GM08714 (cell line): ENCODE data around the gene EAF2.
"Not testable (repeated sequence)": the region's sequence is repeated elsewhere in the genome, so short reads cannot be mapped to it uniquely, and the experiment has no call there.

Experiments used
- H3K4me3 ChIP-seq: fragments of 200-500 bp; sonication (Bioruptor generic); 2 replicates; pipeline ENCODE4 v1.5.1; 2014; ENCODE audit warnings: mild to moderate bottlenecking, low read length, inconsistent platforms
- ZNF274 ChIP-seq: IDR thresholded peaks from 2 replicates; pipeline ENCODE4 v1.6.1; 2012; ENCODE audit warnings: mild to moderate bottlenecking, low read depth, low read length

The EAF2 gene

DNA sequence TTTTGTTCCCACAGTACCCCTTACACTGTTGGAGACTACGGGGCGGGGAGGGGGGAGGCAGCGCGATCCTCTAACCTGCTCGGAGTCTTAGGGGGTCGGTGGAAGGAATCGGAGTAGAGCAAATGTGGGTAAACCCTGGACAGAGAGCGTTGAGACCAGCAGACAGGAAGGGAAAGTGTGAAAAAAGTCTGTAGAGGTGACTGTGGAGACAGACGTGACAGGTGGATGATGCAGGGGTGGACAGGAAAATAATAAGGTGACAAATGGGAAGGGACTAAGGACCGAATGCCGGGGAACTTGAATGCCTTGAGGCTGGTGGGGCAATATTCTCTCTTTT, 424 bp downstream of the EAF2 start:
- peak overlapping the region; percentile 70 for H3K4me3 ChIP-seq
- TF ChIP-seq ZNF274: no peak

DNA sequence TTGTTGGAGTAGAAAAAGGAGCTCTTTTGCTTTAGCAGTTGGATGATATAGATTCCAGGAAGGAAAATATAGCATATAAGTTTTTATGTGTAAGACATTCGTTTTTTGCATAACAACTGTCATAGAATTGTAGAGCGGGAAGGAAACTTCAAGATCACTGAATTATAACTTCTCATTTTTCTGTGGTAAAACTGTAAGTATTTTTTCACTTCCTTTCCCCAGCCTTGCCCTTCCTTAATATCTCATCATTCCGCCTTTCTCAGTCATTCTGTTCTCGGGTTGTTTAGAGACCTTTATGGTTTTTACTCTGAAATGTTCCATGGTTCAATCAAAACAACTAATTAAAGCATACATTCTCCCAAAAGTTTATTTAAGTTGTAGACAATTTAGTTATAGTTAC, 1.1 kb downstream of the EAF2 start:
- peak overlapping the region; percentile 70; the same call in 1 of the 2 replicates for H3K4me3 ChIP-seq
- TF ChIP-seq ZNF274: no peak

DNA sequence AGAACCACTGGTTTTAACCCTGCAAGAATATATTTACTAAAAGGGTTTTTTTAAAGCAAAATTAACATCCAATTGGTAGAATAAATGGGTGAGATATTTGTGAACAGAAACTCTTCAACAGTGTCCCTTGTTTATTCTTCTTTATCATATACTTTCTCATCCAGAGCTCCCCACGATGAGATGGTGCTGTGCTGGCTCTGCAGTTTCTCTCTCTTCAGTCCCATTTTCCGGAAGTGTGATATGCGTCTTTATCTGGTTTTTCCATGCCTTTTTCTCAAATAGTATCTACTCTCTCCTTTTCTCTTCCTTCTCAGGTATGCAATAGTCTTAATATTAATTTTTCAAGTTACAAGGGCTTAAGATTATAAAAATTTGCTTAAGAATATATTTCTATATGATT, 1.5 kb downstream of the EAF2 start:
- H3K4me3 ChIP-seq: peak overlapping the region; percentile 70
- TF ChIP-seq ZNF274: no peak

DNA sequence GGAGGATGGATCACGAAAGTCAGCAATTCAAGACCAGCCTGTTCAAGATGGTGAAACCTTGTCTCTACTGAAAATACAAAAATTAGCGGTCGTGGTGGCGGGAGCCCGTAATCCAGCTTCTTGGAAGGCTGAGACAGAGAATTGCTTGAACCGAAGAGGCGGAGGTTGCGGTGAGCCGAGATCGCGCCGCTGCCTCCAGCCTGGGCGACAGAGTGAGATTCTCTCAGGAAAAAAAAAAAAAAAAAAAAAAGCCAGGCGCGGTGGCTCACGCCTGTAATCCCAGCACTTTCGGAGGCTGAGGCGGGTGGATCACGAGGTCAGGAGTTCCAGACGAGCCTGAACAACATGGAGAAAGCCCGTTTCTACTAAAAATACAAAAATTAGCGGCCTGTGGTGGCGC, 5.0 kb downstream of the EAF2 start:
- H3K4me3 ChIP-seq: no peak overlapping the region
- no peak for TF ChIP-seq ZNF274

DNA sequence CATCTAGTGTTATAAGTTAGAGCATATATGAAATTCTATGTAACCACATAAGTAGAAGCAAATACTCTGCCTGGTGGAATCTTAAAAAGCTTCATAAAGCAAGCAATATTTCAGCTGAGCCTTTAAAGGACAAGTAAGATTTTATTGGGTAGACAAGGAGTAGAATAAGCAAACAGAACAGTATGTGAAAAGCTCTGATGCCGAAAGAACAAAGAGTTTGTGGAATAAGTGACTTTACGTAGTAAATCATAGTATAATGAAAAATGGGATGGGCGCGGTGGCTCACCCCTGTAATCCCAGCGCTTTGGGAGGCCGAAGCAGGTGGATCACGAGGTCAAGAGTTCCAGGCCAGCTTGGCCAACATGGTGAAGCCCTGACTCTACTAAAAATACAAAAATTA, 9.9 kb downstream of the EAF2 start:
- H3K4me3 ChIP-seq: no peak overlapping the region
- TF ChIP-seq ZNF274: no peak

- no peak for TF ChIP-seq ZNF274
- H3K4me3 ChIP-seq: no peak overlapping the region
Observed at GRCh38 chr3:121852256-121852655, 17.2 kb downstream of the EAF2 start.

- TF ChIP-seq ZNF274: no peak
- no peak overlapping the region for H3K4me3 ChIP-seq
Observed at GRCh38 chr3:121855555-121855954, 20.5 kb downstream of the EAF2 start.

- H3K4me3 ChIP-seq: not testable (repeated sequence)
Observed at GRCh38 chr3:121857778-121858177, 22.8 kb downstream of the EAF2 start.

GRCh38 chr3:121863247-121863646, 28.2 kb downstream of the EAF2 start:
- not testable (repeated sequence) for H3K4me3 ChIP-seq

GRCh38 chr3:121863801-121864200, 28.8 kb downstream of the EAF2 start:
- H3K4me3 ChIP-seq: no peak overlapping the region
- no peak for TF ChIP-seq ZNF274

DNA sequence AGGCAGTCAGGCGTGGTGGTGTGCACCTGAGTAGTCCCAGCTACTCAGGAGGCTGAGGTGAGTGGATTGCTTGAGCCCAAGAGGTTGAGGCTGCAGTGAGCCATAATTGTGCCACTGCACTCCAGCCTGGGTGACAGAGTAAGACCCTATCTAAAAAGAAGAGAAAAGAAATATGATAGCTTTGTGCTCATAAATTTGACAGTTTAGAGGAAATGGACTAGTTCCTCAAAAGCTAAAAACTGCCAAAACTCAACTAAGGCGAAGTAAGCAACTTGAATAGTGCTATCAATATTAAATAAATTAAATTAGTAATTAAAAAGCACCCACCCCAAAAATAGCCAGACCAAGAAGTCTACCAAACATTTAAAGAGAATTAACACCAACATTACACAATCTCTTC, 34.7 kb downstream of the EAF2 start:
- no peak for TF ChIP-seq ZNF274

GRCh38 chr3:121870717-121871116, 35.7 kb downstream of the EAF2 start:
- H3K4me3 ChIP-seq: no peak overlapping the region
- TF ChIP-seq ZNF274: no peak

More for the DNA sequence above, 34.7 kb downstream of the EAF2 start:
- no peak overlapping the region for H3K4me3 ChIP-seq

GRCh38 chr3:121871430-121871829, 36.4 kb downstream of the EAF2 start:
- TF ChIP-seq ZNF274: no peak
- H3K4me3 ChIP-seq: no peak overlapping the region

DNA sequence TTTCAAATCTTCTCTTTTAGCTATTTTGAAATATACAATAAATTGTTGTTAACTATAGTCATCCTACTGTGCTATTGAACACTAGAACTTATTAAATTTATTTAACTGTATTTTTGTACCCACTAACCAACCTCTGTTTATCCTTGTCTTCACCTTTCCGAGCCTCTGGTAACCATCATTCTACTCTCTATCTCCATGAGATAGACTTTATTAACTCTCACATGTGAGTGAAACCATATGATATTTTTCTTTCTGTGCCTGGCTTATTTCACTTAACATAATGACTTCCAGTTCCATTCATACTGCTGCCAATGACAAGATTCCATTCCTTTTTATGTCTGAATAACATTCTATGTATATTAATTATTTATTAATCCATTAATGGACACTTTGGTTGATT, 43.4 kb downstream of the EAF2 start:
- H3K4me3 ChIP-seq: no peak overlapping the region
- TF ChIP-seq ZNF274: no peak

DNA sequence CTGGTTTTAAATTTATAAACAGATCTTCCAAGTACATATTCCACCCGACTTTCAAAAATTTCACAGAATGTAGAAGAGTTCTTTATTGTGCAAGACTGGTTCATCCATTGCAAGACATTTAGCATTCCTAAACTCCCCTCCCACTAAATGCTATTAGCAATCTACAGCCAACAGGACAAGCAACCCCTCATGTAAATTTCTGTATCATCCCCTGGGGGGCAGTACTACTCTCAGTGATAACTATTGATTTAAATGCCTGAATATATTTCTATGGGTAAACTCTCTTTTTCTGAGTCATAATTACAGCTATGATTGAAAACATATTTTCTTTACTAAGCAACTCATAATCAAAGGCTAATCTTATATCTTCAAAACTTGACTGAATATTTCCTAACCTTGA, 48.5 kb downstream of the EAF2 start:
- H3K4me3 ChIP-seq: no peak overlapping the region
- TF ChIP-seq ZNF274: no peak

- no peak overlapping the region for H3K4me3 ChIP-seq
- TF ChIP-seq ZNF274: no peak
Observed at GRCh38 chr3:121885386-121885785, 50.4 kb downstream of the EAF2 start.
